ENCODE results near the gene NUPR1.
"Not testable (repeated sequence)": the region's sequence is repeated elsewhere in the genome, so short reads cannot be mapped to it uniquely, and the experiment has no call there.

NUPR1 gene

GRCh38 chr16:28554634-28555423 lies 16.1 kb upstream of the NUPR1 start:
- no peak for DNase-seq

DNA sequence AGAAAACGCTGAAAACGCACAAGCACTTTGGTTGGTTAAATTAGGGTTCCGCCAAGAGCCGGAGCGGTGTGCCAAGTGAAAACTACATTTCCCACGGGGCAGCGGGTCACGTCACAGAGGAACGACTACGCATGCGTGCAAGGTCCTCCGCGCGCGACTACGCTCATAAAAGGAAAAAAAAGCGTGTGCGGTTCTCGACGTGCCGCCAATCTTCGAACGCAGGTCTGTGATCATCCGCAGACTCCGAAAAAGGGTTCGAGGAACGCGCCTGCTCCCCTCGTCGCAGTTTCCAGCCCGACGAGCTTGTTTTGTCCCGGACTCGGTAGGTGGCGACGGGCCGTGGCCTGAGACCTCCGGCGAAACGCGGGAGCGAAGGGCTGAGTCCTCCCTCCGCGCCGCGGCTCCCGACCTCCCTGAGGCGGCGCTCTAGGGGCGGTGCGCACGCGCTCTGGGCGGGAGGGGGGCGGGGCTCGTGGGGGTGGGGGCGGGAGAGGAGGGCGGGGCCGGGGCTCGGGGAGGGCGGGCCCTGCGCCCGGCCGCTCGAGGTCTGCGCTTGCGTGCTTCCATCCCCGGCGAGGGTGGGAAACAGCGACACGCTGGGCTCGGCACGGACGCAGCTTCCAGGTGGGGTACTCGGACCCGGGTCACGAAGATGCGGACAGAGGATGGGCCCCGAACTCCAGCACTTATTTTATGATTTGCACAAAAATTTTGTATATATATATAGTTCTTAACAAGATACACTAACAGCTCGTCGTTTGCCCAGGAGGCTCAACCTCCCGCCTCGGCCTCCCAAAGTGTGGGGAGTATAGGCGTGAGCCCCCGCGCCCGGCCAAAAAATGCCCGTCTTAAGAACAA lies 15.2 kb upstream of the NUPR1 start, which contains the start of gene SGF29:
TSS of gene SGF29 (plus strand) at position 145 of the 858 bp plus-strand sequence. CDS start 27,150 bp downstream, outside the sequence.
- DNase-seq, result peak; percentile 91

DNA sequence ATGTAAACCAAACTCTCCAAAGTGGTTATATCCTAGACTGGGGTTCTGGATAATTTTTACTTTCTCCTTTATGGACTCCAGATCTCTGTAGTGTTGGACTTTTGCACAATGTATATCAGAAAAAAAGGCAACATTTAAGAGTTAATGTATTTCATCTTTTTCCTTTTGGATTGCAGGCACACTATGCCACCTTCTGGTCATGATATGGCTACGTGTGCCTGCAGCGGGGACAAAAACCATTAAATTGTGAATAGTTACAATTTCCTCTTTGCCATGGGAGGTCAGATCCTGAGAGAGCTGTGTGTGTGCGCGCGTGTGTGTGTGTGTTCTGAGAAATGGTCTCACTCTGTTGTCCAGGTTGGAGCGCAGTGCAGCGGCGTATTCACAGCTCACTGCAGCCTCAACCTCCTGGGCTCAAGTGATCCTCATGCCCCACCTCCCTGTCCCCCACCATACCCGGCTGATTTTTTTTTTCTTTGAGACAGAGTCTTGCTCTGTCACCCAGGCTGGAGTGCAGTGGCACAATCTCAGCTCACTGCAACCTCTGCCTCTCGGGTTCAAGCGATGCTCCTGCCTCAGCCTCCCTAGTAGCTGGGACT lies 10.6 kb upstream of the NUPR1 start:
- no peak for DNase-seq

DNA sequence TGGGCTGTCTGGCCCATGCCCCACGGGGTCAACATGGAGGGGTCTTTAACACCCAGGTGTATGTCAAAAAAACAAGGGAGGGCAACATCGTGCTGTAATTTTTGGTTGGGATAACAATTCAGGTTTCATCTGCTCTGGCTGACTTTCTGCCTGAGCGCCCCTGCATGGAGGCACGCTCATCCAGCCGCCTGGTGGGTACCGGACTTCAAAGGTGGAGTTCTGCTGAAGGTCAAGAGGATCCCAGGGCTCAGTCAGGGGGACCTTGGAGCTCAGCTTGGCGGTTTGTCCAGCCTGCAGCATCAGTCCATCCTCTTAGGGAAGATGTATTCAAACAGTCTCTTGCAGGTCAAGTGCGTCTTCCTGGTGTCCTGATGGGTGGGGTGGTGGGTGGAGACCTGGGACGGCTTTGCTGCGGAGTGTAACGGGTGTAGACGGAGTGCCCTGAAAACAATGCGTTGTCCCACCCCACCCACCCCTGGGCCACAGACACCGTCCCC lies 9.6 kb upstream of the NUPR1 start:
- DNase-seq, result no peak

GRCh38 chr16:28546626-28547025 lies 7.9 kb upstream of the NUPR1 start:
- no peak for DNase-seq

DNA sequence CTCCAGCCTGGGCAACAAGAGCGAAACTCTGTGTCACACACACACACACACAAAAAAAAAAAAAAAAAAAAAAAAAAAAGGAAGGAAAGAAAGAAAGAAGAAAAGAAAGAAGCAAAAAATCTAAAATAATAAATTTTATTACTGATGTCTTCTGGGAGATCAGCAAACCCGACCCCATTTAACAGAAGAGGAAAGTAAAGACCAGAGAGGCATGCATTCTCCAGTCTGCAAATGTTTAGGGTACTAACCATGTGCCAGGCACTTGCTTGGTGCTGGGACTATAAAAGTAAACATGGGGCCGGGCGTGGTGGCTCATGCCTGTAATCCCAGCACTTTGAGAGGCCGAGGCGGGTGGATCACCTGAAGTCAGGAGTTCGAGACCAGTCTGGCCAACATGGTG lies 7.2 kb upstream of the NUPR1 start:
- not testable (repeated sequence) for DNase-seq

DNA sequence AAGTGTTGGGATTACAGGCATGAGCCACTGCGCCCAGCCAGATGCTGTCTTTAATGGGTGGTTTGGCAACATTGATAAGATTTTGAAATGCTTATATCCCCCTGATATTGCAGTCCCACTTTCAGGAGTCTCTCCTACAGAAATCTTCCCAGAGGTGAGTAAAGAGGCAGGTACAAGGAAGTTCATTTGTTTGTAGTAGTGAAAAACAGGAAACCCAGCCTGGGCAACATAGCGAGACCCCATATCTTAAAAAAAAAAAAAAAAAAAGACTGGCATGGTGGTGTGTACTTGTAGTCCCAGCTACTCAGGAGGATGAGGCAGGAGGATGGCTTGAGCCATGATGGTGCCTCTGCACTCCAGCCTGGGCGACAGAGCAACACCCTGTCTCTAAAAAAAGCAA lies 6.2 kb upstream of the NUPR1 start:
- DNase-seq, result no peak

DNA sequence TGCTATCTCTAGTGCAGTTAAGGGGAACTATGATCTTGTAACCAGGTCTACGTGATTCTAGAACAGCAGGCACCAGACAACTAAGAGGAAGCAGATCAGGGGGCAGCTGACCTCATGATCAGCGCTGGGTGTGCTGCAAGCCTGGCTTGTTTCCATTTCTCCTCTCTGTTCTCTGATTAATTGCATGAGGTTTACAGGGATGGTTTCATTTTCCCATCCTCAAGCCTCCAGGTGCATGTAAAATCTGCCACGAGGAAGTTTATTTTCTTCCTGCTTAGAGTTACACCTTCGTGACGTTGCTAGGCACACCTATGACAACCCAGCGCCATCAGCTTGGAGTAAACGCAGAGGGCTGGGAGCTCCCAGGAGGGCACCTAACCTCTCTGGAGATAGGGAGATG lies 4.3 kb upstream of the NUPR1 start:
- DNase-seq, result no peak

GRCh38 chr16:28542646-28543045 lies 3.9 kb upstream of the NUPR1 start:
- DNase-seq, result no peak

GRCh38 chr16:28540346-28540745 lies 1.6 kb upstream of the NUPR1 start:
- DNase-seq, result no peak

- no peak for DNase-seq
Observed at GRCh38 chr16:28537964-28538732, 626 bp downstream of the NUPR1 start.

- DNase-seq, result no peak
Observed at GRCh38 chr16:28537076-28537475, 1.7 kb downstream of the NUPR1 start.

DNA sequence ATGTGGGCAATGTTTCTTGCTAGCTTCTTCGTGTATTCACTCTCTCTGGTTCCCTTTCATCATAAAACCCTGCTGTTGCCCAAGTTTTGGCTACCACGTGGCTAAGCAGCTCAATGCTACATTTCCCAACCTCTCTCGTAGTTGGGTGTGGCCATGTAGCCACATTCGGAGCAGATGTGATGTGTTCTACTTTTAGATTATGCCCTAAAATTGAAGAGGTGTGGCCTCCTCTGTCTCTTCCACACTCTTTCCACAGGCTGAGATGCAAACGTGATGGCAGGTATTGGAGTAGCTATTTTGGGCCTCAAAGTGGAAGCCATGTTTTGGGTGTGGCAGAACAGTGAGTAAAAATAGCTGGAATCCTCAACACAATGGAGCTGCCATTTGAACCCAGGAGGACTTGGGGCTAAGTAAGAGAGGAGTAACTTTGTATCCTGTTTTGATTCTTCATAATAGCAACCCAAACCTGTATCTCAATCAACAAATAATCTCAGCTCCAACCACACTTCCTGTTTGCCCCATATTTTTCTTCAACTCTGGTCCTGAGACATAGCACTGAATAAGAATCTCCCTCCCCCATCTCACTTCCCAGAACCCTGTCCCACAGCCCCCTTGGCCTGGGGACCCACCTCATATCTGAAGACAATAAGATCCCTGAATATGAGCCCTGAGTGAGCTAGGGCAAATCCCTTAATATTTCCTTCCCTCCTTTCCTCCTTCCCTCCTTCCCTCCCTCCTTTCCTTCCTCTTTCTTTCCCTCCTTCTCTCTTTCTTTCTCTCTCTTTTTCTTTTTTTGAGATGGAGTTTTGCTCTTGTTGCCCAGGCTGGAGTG lies 4.0 kb downstream of the NUPR1 start:
- no peak for DNase-seq

- no peak for DNase-seq
Observed at GRCh38 chr16:28532940-28533647, 5.7 kb downstream of the NUPR1 start.

DNA sequence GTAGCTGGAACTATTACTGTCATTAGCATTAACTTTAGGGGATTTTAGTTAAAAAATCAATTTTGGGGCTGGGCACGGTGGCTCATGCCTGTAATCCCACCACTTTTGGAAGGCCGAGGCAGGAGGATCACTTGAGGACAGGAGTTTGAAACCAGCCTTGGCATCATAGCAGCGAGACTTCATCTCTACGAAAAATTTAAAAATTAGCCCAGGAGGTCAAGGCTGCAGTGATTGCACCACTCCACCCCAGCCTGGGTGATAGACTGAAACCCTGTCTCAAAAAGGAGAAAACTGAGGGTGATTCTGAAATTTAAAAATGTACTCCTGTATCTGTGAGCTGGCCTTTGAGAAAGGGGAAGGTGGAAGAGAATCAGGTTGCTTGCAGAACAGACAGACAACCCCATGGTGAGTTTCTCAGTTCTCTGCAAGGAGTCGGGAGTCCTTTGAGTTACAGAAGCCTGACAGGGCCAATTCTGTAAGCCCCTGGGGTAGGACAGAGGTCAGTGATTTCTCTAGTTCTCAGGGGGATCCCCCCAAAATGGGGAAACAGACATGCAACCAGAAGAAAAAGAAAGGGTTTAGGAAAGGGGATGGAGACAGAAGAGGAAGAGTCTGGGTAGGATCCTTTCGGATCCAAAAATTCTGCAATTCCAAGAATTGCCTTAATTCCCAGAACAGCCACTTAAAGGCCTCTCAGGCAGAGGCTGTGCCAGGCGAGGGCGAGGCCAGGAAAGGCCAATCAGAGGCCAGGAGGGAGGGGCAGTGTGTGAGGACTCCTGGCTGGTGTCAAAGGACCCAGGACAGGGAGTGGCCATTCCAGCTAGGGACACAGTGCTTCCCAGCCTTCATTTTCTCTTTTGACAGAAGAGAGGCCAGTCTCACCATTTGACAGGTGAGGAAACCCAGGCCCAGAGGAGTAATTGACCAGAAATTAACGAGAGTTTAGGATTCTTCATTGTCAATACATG lies 6.7 kb downstream of the NUPR1 start:
- DNase-seq, result no peak

DNA sequence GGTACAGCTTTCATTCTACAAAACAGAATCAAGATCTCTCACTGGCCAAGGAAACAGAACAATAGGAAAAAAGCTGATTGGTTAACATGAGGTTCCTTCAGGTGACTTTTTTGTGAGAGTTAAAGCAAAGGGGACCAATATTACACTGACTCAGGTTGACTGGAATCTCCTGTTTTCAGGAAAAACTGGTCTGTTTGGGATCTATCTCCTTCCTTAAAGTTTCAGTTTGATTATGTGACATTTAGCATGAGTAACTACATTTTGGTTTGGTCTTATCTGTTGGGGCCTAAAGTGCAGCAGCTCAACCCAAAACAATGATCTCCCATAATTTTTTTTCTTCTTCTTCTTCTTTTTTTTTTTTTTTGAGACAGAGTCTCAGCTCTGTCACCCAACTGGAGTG lies 9.7 kb downstream of the NUPR1 start:
- no peak for DNase-seq

DNA sequence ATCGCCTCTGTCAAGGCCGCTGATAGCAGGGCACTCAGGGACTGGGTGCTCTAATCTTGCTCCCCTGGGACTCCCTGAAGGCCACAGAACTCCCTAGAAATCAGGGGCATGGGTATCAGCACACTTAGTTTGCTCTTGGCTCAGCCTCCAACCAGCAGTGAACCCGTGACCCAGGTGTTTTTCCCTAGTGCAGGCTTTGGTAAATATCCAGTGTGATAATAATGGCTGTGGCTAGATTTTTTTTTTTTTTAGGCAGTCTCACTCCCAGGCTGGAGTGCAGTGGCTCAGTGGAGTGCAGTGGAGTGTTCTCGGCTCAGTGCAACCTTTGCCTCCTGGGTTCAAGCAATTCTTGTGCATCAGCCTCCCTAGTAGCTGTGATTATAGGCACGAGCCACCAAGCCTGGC lies 10.3 kb downstream of the NUPR1 start:
- no peak for DNase-seq

GRCh38 chr16:28527985-28528384 lies 10.8 kb downstream of the NUPR1 start:
- no peak for DNase-seq

DNA sequence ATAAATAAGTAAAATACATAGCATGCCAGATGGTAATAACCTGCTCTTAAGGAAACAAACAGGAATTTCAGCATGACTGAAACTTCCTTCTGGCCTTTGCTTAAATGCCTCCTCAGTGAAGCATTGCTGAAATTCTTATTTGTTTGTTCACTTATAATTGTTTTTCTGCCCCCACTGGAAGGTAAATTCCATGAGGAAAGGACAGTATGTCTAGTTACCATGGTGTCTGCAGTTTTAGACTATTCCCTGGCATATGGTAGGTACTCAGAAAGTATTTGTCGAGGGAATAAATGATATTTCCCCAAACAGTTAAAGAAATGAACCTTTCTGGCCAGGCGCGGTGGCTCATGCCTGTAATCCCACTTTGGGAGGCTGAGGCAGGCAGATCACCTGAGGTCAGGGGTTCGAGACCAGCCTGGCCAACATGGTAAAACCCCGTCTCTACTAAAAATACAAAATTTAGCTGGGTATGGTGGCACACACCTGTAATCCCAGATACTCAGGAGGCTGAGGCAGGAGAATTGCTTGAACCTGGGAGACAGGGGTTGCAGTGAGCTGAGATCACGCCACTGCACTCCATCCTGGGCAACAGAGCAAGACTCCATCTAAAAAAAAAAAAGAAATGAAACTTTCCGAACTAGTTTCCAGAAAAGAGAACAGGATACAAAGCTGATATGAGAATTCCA lies 11.5 kb downstream of the NUPR1 start:
- DNase-seq, result not testable (repeated sequence)

All from activated CD4-positive, alpha-beta T cell treated with anti-CD3 and anti-CD28 coated beads, Interleukin-2, amount 50 U/mL, for 1 hour (primary cell).